NCI-H748 (cell line): ENCODE data around the gene EML6.

Source experiments
- DNase-seq: peaks from one replicate; lab custom pipeline; 2025; ENCODE audit not compliant: unreplicated experiment; lab: John Stamatoyannopoulos, UW

The EML6 gene

DNA sequence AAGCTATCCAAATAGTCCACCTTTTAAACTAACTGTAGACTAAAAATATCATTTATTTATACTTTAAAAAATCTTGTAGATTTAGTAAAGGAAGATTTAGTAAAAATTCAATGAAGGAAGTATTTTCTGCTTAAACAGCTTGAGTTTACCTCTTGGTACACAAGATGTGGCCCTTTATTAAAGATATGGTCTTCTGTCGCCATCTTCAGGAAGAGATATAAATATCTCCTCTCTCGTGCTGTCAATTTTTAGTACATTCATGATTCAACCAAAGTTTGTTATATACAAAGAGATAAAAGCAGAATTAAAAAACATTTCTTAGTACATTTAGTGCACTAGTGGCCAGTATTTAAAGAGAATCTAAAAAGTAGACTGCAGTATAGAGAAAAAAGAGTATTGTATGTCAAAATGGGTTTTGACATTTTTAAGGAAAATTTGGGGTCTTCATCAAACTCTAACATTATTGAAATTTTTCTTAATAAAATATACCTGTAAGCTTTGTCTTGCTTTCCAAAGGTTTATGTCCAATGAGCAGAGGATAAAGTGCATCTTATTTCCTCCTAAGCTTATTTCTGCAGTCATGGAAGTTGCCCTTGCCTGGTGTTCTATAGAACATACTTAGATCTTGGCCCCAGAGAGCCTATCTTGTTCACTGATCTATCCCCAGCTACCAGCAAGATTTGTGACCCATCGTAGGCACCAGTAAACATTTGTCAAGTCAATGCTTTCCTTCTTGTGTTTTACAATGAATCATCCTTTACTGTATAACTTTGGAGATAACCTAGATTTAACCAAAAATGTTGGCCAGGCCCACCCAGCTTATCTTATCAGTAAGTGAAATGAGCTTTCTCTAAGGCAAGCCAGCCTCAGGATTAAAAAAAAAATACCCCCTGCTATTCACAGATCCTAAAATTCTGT lies 18.5 kb upstream of the EML6 start:
- DNase-seq, result peak; percentile 58

DNA sequence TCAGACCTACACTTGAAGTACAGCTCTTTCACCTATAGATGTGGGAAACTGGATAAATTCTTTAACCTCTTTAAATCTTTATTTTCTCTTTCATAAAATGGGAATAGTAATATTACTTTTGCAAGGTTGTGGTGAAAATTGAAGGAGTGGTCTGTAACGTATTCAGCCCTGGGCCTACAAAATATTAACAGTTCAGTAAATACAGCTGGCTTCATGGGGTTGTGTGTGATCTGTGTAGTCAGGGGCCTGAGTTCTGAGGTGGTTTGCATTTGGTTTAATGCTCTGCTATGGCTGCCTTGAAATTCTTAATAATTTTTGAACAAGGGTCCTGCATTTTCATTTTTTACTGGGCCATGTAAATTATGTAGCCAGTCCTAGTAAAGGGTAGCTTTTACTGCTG lies 16.8 kb upstream of the EML6 start:
- no peak for DNase-seq

DNA sequence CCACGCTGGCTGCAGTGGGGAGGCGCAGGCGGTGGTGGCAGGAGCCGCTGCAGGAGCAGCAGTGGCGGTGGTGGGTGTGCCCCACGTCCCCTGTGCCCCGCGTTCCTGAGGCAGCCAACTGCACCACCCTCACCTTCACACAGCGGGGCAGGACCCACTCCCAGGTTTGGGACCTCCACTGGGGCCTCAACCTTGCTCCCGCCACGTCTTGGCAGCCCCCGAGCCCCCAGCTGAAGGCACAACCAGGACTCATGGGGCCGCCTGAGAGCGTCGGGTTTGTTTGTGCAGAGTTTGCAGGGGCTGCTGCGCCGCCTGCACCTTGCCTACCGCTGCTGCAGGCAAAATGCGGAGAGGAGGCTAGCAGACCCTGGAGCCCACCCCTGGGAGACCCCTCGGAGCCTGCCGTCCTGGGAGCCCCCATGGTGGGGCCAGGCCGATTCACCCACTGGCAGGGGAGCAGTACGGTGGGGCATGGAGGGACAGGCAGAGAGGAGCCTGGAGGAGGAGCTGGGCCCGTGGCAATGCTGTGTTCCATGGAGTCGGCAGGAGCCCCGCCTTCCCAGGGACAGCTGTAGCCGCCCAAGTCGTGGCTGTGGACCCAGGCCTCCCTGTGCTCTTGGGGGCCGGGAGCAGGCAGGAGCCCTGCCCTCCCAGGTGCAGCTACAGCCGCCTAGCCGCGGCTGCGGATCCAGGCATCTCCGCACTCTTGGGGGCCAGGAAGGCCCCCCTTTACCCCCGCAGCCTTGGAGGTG lies 14.7 kb upstream of the EML6 start:
- peak; percentile 59 for DNase-seq

DNA sequence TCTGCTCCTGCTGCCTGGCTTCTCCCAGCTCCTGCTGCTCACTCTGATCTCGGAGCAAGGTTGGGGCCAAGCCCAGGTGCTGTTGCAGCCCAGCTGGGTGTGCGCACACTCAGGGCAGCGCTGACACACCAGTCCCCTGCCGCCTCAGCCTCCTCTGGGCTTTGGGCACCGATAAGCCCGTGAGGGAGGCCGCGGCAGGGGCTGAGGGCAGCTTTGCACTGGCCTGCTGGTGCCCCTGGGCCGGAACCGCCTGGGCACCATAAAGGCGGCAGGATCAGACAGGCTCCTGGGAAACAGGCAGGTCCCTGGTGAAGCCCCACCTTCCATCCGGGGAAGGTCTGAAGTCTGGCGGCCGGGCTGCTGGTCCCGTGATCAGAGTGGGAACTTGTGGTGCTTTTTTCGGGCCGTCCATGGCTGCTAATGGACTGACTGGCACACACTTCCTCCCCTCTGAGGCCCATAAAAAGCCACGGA lies 14.1 kb upstream of the EML6 start:
- DNase-seq, result no peak

DNA sequence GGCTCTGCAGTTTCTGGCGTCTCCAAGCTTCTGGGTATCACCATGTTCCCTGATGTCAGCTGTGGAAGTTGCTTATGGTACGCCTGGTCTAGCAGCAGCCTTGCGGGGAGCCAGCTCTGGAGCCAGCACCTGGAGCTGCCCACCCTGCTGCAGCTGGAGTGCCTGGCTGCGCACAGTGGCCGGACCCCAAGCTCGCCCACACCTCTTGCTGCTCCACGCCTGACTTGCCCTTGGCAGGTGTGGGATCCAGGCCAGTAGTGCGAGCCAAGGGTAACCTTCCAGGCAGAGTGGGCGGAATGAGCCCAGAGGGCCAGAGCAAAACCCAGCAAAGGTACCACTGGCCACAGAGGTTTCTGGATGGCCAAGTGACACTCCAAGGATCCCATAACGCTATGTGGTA lies 13.2 kb upstream of the EML6 start:
- DNase-seq, result no peak

DNA sequence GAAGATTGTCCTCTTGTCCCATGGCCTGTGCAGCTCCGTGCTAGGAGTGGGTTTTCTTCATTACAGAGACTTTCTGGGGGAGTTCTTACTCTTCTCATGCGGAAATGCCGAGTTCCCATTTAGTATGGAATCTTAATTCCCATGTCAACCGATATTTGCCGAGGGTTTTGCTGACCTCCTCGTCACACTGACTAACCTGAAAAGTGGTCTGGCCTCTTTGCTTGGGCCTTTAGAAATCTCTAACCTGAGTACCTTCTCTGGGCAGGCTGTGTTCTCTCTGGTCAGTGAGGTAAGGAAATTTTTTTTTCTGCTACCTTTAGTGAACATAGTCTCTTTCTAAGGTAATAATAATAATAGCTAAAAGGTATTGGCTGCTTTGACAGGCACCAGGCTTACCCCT lies 10.9 kb upstream of the EML6 start:
- DNase-seq, result no peak

DNA sequence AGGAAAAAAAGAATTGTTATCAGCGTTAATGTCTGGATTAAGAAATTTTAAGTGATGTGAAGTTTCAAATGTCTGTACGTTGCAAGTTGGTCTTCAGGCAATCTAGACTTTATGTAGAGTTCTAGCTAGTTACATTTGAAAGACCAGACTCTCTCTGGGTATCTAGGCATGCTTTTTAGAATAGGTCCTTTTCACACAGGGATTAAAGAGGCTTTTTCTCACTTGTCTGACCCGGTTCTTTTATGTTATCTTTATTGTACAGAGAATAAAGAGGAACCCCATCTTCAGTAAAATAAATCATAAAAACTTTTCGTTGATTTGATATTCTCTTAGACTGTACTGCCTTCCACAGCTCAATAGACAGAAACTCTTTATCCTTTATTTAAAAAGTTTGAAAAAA lies 8.5 kb upstream of the EML6 start:
- no peak for DNase-seq

DNA sequence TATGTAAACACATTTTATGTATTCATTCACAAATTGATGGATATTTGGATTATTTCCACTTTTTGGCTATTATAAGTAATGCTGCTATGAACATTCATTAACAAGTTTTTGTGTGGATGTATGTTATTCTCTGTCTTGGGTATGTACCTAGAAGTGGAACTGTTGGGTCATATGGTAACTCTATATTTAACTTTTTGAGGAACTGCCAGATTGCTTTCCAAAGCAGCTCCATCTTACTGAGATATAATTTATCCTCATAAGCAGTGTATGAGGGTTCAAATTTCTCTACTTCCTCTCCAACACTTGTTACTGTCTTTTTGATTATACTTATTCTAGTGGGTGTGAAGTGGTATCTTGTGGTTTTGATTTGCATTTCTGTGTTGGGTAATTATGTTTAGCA lies 7.1 kb upstream of the EML6 start:
- DNase-seq, result no peak

DNA sequence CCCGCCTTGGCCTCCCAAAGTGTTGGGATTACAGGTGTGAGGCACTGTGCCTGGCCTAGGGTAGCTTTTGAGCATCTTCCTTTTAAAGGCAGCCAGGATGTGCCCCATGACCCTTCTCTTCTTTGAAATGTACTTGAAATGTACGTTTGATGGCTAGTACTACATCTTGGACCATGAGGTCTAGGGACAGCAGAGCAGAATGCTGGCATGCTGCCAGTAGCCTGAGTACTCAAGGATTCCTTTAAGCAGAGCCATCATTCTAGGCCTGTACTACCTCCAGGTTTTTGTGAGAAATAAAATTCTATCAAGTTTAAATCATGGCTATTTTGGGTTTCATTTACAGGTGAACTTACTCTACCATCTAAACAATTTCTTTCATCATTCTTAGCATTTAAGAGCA lies 2.9 kb upstream of the EML6 start:
- DNase-seq, result no peak

DNA sequence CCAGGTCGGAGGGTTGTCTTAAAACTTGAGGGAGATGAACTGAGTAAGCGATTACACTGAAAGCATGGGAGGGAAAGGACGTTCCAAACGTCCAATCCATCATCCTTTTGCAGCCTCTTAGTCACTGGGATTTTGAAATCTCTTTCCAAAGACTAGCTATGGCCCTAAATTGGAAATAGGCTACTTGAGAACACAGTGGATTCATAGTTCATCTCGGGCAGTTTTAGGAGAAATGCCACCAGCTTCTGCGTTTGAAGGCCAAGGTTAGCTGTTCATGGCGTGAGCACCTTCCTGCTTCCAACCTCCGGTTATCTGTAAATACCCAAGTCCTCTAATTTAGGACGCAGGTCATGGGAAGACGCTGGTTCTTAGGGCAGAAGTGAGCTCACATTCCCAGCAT lies 821 bp upstream of the EML6 start:
- DNase-seq, result peak; percentile 25

DNA sequence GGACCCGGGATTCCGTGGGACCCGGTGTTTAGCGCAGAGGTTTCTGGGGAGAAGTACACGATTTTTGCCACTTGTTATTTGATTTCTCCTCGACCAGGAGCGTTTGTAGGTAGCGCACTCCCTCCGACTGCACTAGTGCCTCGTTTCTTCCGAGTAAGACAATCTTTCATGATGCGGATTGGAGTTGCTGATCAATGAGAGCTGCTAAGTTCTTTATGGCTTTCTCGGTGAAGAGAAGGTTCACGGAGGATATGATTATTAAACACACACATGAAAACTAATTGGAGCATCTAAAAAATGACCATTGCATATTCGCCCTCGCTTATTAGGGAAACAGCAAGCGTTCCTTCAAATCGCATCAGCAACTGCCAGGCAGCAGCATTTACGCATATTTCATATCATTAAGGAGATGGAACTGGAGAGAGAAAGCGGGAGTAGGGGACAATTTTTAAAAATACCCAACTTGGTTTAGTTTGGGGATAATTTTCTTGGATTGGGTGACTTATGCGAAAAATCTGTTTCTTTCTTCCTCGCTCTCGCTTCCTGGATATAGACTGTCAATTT lies 616 bp downstream of the EML6 start:
- DNase-seq, result peak; percentile 60

DNA sequence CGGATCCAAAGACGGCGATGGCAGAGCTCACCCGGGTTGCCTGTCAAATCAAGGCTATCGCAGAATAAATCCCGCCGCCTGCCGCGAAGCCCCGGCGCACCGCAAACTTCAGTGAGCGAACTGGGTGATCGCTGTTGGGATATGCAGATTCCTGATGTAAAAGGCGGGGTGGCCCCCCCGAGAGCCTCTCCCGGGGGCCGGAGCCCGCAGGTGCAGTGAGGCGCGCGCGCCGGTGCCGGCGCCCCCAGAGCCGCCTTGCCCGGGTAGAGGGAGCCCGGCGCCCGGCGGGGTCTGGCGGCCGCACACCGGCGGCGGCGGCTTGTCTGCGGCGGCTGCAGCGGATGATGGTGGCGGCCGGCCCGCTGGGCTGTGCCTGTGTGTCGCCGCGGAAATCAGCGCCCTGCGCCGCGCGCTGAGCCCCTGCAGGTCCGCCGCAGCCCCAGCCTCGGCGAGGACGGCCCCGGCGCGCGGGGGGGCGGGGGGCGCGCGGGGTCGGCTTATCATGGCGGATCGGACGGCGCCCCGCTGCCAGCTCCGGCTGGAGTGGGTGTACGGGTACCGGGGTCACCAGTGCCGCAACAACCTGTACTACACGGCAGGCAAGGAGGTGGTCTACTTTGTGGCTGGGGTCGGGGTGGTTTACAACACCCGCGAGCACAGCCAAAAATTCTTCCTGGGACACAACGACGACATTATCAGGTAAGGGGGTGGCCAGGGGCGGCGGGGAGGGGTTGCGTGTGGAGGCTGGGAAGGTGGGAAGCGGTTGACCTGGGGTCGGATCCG lies 1.3 kb downstream of the EML6 start:
- DNase-seq, result peak; percentile 54

DNA sequence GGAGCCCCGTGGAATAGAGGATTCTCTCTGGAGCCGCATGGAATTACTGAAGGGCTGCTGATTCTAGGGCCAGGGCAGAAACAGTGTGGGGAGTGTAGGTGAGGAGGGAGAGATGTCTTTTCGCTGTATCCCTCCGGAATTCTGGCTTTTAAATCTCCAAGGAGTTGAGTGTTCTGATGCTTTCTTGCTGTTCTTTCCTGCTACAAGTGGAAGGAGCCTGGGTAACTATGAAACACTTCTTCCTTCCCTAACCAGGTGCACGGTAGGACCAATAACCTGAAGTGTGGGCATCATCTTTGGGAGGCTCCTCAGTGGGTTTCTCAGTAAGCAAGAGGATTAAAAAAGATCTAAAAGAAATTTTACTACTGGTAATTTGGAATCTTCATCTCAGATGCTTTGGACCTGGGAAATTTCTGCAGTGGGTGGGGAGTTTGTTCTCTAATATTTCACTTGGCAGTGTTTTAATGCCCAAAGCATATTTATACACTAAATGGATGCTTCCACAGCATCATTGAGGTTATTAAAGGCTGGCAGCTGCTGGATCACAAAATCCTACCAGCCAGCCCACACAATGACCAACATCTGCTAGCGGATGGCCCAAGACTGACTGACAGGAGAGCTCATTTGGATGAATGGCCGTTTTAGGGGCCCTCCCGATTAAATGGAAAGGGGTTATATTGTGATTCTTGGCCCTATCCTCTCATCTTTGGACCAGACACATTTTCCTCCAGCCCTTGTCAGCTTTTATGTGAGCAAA lies 2.1 kb downstream of the EML6 start:
- peak; percentile 6 for DNase-seq

DNA sequence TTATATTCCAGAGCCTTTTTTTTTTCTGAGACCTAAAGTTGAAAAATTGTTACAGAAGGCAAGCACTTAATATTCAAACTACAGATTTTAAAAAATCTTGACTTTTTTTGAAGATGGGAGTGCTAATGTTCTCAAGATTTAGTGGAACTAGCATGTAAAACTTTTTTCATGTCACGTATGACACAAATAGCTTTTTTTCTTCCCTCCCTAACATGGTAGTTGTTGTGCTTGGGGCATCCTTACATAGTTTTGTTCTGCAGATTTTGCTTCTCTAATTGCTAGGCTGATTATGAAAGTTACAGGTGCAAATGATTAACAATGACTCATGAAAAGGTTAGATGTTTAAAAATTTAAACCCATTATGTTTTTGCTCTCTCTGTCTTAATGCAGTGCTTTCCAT lies 3.0 kb downstream of the EML6 start:
- DNase-seq, result no peak

DNA sequence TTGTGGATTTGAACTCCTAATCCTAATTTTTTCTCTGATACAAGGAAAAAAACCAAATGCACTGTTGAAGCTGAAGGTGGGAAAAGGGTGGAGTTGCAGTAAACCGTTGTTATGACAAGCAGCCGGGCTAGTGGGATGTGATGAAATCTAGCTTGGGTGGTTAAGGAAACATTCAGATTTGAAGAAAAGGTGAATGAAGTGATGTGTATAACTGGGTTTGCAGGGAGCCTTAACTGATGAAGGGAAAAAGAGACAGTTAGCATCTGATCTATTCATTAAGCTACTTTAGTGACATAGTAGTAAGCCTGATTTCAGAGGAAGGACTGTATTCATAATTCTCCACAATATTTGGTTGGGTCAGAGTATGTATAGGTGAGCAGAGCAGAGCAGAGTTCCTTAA lies 3.5 kb downstream of the EML6 start:
- no peak for DNase-seq

DNA sequence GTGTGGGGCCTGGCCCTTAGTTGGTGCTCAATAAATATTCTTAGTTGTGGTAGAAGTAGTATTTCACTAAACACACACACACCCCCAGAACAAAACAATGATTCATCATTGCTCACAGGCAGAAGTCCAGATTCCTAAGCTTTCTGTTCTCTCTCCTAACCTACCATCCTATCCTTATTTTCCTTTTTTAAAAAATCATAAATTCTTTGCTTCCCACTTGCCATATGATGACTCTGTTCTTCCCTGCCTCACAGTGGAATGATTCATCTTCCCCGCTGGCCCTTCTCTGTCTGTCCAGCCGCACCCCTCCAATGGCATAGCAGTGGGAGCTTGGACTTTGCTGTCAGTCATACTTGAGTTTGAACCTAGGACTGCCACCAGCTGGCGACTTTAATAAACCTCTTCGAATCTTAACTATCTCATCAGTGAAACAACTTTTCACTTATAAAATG lies 5.2 kb downstream of the EML6 start:
- DNase-seq, result no peak

DNA sequence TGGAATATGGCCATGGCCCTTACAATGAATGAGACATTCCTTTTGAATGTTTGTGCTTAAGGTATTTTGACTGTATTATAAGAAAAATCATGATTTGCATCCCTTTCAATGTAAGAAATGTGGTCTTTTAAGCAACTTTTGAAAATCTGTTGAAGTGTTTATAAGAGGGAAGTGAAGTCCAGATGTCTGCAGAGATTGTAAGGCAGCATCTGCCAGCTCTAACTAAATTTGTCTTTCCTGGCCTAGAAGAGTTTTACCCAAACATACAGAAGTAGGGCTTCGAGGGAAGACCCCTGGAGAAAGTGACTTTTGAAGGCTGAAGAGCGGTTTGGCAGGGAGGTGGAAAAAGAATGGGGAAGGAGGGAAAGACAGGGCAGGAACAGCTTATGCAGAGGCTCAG lies 12.2 kb downstream of the EML6 start:
- DNase-seq, result no peak

DNA sequence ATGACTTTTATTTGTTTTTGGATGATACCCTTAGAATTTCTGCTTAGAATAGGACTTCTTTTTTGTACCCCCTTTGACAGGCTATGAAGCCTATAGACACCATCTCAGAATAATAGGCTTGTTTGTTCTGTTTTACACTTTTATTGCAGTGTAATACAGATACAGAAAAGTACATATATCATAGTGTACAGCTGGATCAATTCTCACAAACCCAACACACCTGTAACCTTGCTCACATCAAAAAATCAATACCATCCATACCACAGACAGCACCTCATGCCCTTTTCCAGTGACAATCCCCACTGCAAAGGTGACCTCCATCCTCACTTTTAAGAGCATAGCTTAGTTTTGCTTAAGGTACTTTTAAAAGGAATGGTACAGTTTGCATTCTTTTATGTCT lies 14.8 kb downstream of the EML6 start:
- DNase-seq, result no peak

DNA sequence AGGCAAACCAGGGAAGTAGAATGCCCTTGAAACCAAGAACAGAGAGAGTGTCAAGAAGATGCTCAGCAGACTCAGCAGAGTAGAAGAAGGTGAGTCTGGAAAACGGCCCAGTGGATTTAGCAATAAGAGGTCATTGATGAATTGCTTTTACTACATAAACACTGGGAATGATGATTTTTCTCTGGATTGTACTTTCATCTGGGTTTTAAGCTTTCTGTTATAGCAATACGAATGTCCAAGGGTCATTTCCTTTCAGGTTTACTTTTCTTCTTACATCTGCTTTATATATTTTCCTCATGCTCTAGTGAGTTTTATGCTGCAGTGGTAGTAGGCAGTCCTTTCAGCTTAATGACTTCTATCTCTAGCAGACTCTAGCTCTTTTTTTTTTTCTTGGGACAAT lies 16.9 kb downstream of the EML6 start:
- no peak for DNase-seq

DNA sequence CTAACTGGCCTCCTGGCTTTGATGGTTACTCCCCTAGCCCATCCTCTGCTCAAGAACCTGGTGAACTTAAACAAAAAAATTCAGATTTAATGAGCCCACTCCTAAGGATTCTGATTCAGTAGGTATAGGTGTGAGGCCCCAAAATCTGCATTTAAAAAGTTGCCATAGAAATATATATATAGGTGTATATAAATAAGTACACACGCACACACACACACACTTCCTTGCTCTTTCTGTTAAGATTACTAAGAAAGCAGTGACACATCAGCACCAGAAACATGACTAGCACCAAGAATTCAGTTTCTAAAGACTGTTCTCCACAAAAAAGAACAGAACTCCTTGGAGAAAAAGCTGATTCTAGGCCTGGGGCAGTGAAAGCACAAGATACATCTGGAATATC lies 17.8 kb downstream of the EML6 start:
- no peak for DNase-seq
